DND-41 (cell line): ENCODE measurements around the gene SLC50A1.
"Not testable (repeated sequence)": the region's sequence is repeated elsewhere in the genome, so short reads cannot be mapped to it uniquely, and the experiment has no call there.

Experiments used
- EZH2 ChIP-seq: IDR thresholded peaks from 3 replicates; pipeline ENCODE4 v1.6.1; 2012; ENCODE audit warnings: borderline replicate concordance, low read depth, mild to moderate bottlenecking, moderate library complexity, low read length, inconsistent platforms; ENCODE audit not compliant: severe bottlenecking
- TF ChIP-seq, protein P1 (sequence below): IDR thresholded peaks from 2 replicates; pipeline ENCODE4 v1.5.1; 2012; ENCODE audit warnings: borderline replicate concordance, low read length, moderate library complexity, mild to moderate bottlenecking; ENCODE audit not compliant: poor library complexity, severe bottlenecking; ENCODE audit errors: extremely low read depth

DNA sequence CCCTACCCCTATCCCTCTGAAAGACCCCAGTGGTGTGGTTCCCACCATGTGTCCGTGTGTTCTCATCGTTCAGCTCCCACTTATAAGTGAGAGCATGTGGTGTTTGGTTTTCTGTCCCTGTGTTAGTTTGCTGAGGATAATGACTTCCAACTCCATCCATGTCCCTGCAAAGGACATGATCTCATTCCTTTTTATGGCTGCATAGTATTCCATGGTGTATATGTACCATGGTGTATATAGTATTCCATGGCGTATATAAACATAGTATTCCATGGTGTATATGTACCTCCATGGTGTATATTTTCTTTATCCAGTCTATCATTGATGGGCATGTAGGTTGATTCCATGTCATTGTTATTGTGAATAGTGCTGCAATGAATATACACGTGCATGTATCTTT lies 28.1 kb downstream of the SLC50A1 start:
- TF ChIP-seq, protein P1, sequence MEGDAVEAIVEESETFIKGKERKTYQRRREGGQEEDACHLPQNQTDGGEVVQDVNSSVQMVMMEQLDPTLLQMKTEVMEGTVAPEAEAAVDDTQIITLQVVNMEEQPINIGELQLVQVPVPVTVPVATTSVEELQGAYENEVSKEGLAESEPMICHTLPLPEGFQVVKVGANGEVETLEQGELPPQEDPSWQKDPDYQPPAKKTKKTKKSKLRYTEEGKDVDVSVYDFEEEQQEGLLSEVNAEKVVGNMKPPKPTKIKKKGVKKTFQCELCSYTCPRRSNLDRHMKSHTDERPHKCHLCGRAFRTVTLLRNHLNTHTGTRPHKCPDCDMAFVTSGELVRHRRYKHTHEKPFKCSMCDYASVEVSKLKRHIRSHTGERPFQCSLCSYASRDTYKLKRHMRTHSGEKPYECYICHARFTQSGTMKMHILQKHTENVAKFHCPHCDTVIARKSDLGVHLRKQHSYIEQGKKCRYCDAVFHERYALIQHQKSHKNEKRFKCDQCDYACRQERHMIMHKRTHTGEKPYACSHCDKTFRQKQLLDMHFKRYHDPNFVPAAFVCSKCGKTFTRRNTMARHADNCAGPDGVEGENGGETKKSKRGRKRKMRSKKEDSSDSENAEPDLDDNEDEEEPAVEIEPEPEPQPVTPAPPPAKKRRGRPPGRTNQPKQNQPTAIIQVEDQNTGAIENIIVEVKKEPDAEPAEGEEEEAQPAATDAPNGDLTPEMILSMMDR = not testable (repeated sequence)
- TF ChIP-seq EZH2 = not testable (repeated sequence)
